Activated naive CD8-positive, alpha-beta T cell (primary cell): Measurements from ENCODE around the gene PROK1.

Experiments
- H3K27ac Mint-ChIP-seq: one replicate; pipeline ENCODE4 v1.8.0; 2021; ENCODE audit warnings: mixed read lengths
- H3K27me3 Mint-ChIP-seq: one replicate; pipeline ENCODE4 v1.8.0; 2021; ENCODE audit warnings: mixed read lengths
- H3K36me3 Mint-ChIP-seq: one replicate; pipeline ENCODE4 v1.8.0; 2021; ENCODE audit warnings: mixed read lengths
- H3K4me1 Mint-ChIP-seq: one replicate; pipeline ENCODE4 v1.8.0; 2021; ENCODE audit warnings: low read depth, mixed read lengths
- H3K4me3 Mint-ChIP-seq: one replicate; pipeline ENCODE4 v1.8.0; 2021; ENCODE audit warnings: mild to moderate bottlenecking, mixed read lengths
- H3K9me3 Mint-ChIP-seq: one replicate; pipeline ENCODE4 v1.8.0; 2021; ENCODE audit warnings: low read depth, mixed read lengths

Gene PROK1

DNA sequence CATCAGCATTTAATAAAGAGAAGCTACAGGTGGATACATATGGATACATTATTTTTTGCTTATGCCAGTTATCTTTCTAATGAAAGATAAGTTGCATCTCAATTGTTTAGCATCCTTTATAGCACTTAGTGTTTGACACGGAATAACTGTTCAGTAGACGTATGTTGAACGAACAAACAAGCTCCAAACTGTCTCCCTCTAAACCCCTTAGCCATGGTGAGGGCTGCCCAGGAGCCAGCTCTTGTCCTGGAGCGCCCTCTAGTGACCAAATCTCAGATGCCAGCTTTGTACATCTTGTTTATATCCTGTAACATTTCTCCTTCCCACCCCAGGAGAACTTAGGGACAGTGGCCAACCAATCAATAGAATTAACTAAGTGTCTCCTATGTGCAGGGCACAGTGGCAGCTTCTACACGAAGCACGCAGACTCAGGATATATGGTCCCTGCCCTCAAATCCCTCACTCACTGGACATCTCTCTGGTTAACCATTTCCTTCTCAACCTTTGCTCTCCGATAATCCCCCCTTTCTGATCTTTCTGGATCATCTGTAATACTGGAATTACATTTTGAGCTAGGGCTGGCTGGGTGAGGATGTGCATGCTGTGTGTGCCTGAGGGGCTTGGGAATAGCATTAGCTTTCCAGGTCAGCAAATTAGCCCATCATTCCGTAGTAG, 45.1 kb downstream of the PROK1 start:
- H3K27ac Mint-ChIP-seq: no peak overlapping the region

DNA sequence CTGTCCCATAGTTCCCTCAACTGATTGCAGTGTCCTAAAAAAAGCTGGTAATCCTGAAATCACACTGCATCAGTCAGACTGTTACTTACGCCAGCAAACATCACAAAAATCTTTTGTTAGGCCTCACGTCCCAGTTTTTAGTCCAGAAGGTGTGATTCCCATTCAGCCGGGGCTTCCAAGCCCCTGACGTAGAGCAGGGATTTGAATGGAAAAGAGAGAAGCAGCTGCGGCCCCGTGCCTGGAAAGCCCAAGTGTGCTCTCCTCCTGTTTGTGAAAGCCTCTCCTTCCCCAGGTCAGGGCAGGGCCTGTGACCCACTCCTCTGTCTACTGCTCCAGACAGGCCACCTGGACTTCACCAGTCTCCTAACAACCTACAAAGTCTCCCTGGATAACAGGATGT, 47.3 kb downstream of the PROK1 start:
- Mint-ChIP-seq H3K4me3 (no peak overlapping the region), H3K9me3 (no peaks in the 10 kb centered on the region)

More for the DNA sequence above, 45.1 kb downstream of the PROK1 start:
- Mint-ChIP-seq H3K4me3 (no peak overlapping the region), H3K4me1 (no peaks in the 10 kb centered on the region), H3K27me3 (no peaks in the 10 kb centered on the region), H3K9me3 (no peaks in the 10 kb centered on the region), H3K36me3 (no peaks in the 10 kb centered on the region)

DNA sequence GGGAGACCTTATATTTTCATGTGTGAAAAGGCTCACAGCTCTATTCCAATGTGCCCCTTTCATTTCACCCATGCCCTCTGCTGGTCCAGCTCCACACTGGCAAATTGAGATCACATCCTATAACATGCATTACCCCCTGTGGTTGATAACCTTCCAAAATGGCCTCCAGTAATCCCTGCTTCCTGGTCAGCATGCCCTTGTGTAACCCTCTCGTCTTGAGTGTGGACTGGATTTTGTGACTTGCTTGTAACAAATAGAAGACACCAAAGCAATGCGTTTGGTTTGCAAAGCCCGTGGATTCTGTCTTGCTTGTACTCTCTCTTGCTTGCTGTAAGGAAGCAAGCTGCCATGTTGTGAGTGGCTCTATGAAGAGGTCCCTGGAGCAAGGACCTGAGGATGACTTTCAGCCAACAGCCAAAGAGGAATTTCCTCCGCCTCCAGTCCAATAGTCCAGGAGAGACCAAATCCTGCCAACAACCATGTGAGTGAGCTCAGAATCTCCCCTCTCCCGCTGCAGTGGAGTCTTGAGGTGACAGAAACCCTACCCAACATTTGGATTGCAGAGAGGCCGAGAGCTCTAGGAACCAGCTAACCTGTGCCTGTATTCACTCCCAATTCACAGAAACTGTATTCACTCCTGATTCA, 50.7 kb downstream of the PROK1 start:
- Mint-ChIP-seq H3K4me3 (no peak overlapping the region), H3K27ac (no peak overlapping the region), H3K27me3 (peaks cover 4% of the 10 kb centered on the region), H3K4me1 (no peaks in the 10 kb centered on the region), H3K36me3 (no peaks in the 10 kb centered on the region), H3K9me3 (no peaks in the 10 kb centered on the region)

More for the DNA sequence above, 47.3 kb downstream of the PROK1 start:
- no peaks in the 10 kb centered on the region for H3K4me1 Mint-ChIP-seq
- no peaks in the 10 kb centered on the region for H3K36me3 Mint-ChIP-seq
- no peak overlapping the region for H3K27ac Mint-ChIP-seq
- peaks cover 4% of the 10 kb centered on the region for H3K27me3 Mint-ChIP-seq

DNA sequence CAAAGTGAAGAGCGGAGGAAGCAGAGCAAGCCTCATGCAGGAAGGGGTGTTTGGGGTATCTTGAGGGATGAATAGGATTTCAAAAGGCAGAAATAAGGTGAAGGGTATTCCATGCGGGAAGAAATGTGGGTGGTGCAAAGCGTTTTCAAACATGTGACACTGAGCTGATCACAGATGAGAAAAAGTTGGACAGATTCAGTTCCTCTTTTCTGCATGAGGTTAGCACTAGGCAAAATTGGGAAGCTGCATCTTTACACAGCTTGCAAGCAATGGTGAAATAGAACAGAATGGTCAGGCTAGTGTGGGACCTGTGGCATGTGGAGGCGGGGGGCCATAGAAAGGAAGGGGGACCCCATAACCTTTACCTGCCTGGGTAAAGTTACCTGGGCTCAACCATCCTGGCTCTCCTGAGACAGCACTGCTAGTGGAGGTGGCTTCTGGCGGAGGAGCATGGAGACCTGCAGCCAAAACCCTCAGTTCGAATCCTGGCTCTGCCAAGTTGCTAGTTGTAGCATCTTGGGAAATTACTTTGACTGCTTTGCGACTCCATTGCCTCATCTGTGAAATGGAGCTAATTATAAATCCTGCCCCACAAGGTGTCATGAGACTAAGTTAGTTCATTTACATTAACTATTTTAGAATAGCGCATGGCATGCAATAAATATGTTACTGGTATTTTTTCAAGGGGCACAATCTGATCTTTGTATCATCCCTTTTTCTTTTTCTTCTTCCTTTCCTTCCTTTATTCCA, 51.6 kb downstream of the PROK1 start:
- Mint-ChIP-seq H3K36me3 (no peaks in the 10 kb centered on the region), H3K4me1 (no peaks in the 10 kb centered on the region), H3K27me3 (peaks cover 4% of the 10 kb centered on the region), H3K27ac (no peak overlapping the region), H3K9me3 (no peaks in the 10 kb centered on the region), H3K4me3 (no peak overlapping the region)

DNA sequence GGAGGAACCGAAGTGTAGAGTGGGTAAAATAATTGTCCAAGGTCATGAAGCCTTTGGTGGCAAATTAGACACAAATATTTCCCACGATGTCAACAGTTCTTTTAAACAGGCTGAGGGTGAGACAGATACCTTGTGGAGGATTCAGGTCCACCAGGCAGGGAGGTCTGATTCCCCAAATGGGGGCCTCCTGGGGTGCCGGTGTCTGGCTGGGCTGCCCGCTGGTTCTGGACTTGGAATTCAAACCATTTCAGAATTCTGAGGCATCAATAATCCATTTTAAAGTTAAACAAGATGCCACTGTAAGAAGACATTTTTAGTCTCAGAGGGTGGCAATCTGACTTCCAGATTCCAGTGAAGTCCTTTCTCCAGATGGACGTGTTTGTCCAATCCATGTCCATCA, 52.5 kb downstream of the PROK1 start:
- H3K4me3 Mint-ChIP-seq: no peak overlapping the region
- H3K4me1 Mint-ChIP-seq: no peaks in the 10 kb centered on the region
- no peaks in the 10 kb centered on the region for H3K36me3 Mint-ChIP-seq
- H3K27ac Mint-ChIP-seq: no peak overlapping the region
- no peaks in the 10 kb centered on the region for H3K9me3 Mint-ChIP-seq
- peaks cover 4% of the 10 kb centered on the region for H3K27me3 Mint-ChIP-seq

DNA sequence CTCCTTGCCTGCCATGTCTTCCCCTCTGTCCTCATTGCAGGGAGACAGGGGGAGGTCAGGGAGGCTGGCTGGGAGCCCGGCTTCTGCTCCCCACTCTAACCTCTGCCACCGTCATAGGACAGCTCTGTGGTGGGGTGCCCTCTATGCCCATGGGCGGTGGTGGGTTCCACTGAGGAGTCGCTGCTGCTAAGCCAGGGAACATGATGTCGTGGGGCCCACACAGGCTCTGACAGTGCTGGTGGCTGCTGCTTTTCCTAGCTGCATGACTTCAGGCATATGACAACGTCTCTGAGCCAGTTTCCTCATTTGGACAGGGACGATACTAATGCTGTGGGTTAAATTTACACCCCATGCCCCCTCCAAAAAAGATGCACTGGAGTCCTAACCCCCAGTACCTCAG, 53.3 kb downstream of the PROK1 start:
- Mint-ChIP-seq H3K4me3 (no peak overlapping the region), H3K27ac (no peak overlapping the region), H3K4me1 (no peaks in the 10 kb centered on the region), H3K36me3 (no peaks in the 10 kb centered on the region), H3K9me3 (no peaks in the 10 kb centered on the region), H3K27me3 (peaks cover 4% of the 10 kb centered on the region)

DNA sequence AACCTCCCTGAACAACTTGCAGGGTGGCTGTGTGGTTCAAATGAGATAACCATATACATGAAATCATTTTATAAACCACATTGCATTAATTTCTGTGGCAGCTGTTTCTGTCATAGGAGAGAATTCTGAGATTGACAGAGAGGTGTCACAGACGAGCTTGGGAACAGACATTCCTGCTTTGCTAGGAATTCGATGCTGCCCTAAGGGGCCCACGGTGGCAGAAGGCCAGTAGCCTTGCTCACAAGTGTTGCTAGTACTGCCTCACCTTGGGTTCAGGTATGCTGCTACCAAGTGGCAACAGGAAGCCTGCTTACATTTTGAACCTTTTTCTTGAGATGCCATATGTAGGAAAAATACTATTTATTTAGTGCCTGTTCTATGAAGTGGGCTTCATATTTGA, 54.6 kb downstream of the PROK1 start:
- Mint-ChIP-seq H3K27me3 (peaks cover 4% of the 10 kb centered on the region), H3K4me3 (no peak overlapping the region), H3K27ac (no peak overlapping the region), H3K9me3 (no peaks in the 10 kb centered on the region), H3K36me3 (no peaks in the 10 kb centered on the region), H3K4me1 (no peaks in the 10 kb centered on the region)

DNA sequence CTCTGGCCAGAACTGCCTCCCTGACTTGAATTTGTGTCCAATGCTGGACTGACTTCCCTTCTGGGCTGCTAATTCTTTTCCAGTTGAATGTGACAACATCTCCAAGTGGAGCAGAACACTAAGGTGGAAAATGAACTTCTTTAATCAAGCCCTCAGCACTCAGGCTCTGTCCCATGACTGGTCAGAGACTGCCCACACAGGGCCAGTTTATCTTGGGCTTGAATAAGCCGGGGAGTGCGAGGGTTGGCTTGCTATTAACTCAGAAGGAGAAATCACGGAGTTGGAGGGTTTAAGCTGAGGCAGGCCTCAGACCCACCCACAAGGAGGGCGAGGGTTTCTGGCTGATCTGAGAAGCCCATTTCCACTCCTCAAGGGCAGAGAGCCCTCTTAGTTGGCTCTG, 55.6 kb downstream of the PROK1 start:
- peaks cover 4% of the 10 kb centered on the region for H3K27me3 Mint-ChIP-seq
- H3K4me3 Mint-ChIP-seq: no peak overlapping the region
- no peak overlapping the region for H3K27ac Mint-ChIP-seq
- H3K9me3 Mint-ChIP-seq: no peaks in the 10 kb centered on the region
- H3K4me1 Mint-ChIP-seq: no peaks in the 10 kb centered on the region
- no peaks in the 10 kb centered on the region for H3K36me3 Mint-ChIP-seq
